Thyroid gland (tissue), 4 donors: ENCODE results near the gene PDE6A.

ENCODE experiments used
- POLR2A ChIP-seq, 2 donors: fragments of 450-650 bp; IDR thresholded peaks; one replicate each; pipeline ENCODE4 v1.6.1; 2017; ENCODE audit warnings: antibody characterized with exemption in 2 of 2, mild to moderate bottlenecking in 2 of 2, moderate library complexity in 1 of 2
- TF ChIP-seq, protein P1 (sequence below), 6 experiments: fragments of 200-600 bp in 3 of 6; fragments of 450-650 bp in 3 of 6; sonication (generic) in 3 of 6; IDR thresholded peaks; one replicate each; pipeline ENCODE4 v1.5.1; 2016 to 2019; ENCODE audit warnings: antibody characterized with exemption in 6 of 6, mild to moderate bottlenecking in 2 of 6, inconsistent platforms in 1 of 6, moderate library complexity in 1 of 6

DNA sequence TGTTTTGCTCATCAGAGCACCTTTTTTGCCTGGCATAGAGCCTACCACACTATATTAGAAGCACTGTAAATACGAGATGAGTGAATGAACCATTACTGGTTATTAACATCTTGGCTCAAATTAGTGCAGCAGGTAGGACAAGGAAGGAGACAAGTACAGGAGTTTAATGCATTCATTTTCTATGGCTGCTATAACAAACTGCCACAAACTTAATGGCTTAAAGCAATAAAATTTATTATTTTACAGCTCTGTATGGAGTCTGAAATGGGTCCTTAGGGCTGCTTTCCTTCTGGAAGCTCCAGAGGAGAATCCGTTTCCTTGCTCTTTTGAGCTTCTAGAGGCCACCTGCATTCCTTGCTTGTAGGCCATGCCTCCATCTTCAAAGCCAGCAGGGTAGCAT lies 59.1 kb downstream of the PDE6A start:
- TF ChIP-seq, protein P1, sequence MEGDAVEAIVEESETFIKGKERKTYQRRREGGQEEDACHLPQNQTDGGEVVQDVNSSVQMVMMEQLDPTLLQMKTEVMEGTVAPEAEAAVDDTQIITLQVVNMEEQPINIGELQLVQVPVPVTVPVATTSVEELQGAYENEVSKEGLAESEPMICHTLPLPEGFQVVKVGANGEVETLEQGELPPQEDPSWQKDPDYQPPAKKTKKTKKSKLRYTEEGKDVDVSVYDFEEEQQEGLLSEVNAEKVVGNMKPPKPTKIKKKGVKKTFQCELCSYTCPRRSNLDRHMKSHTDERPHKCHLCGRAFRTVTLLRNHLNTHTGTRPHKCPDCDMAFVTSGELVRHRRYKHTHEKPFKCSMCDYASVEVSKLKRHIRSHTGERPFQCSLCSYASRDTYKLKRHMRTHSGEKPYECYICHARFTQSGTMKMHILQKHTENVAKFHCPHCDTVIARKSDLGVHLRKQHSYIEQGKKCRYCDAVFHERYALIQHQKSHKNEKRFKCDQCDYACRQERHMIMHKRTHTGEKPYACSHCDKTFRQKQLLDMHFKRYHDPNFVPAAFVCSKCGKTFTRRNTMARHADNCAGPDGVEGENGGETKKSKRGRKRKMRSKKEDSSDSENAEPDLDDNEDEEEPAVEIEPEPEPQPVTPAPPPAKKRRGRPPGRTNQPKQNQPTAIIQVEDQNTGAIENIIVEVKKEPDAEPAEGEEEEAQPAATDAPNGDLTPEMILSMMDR (IDR thresholded peaks at IDR 0.05), result no peak
- TF ChIP-seq POLR2A (IDR thresholded peaks at IDR 0.05), result no peak
